GM12878 (cell line): ENCODE measurements around the gene ANKRD16. TPM values are rescaled to one million over a fixed set of nuclear protein-coding genes. Genes with fewer than 3 reads are reported as not detected.
A peak's percentile ranks its signal among the peaks of the same experiment; 100 is the strongest.

Experiments
- ATF7 ChIP-seq: fragments of 450-650 bp; IDR thresholded peaks from 2 replicates; pipeline ENCODE4 v1.6.1; 2016; ENCODE audit warnings: low read depth, mild to moderate bottlenecking
- BCLAF1 ChIP-seq: fragments of 450-650 bp; IDR thresholded peaks from 2 replicates; pipeline ENCODE4 v1.6.1; 2017; ENCODE audit warnings: antibody characterized with exemption, mild to moderate bottlenecking, moderate library complexity
- CREM ChIP-seq: IDR thresholded peaks from 2 replicates; pipeline ENCODE4 v1.6.1; 2014; ENCODE audit warnings: antibody characterized with exemption, low read depth
- CTCF ChIP-seq, 3 experiments: IDR thresholded peaks in 2 of 3; conservative IDR thresholded peaks in 1 of 3; 2 replicates each; pipeline ENCODE4 v1.5.1; 2011; ENCODE audit warnings: low read depth in 3 of 3, low read length in 3 of 3, mild to moderate bottlenecking in 3 of 3, control low read depth in 2 of 3, moderate library complexity in 2 of 3, inconsistent platforms in 1 of 3, mixed read lengths in 1 of 3; ENCODE audit not compliant: control insufficient read depth in 2 of 3, insufficient read depth in 1 of 3; ENCODE audit errors: extremely low read depth in 1 of 3
- GATAD2B ChIP-seq: fragments of 450-650 bp; conservative IDR thresholded peaks from 2 replicates; pipeline ENCODE4 v1.6.1; 2017; ENCODE audit warnings: low read depth, mild to moderate bottlenecking, moderate library complexity
- HCFC1 ChIP-seq: fragments of 150-350 bp; IDR thresholded peaks from 2 replicates; pipeline ENCODE4 v1.6.1; 2014; ENCODE audit warnings: low read length
- IKZF2 ChIP-seq, 2 experiments: fragments of 450-650 bp; IDR thresholded peaks; 2 replicates each; pipeline ENCODE4 v1.6.1; 2017; ENCODE audit warnings: mild to moderate bottlenecking in 2 of 2, moderate library complexity in 2 of 2
- IRF4 ChIP-seq: IDR thresholded peaks from 2 replicates; pipeline ENCODE4 v1.6.1; 2011; ENCODE audit warnings: low read depth, low read length
- IRF5 ChIP-seq: fragments of 450-650 bp; IDR thresholded peaks from 2 replicates; pipeline ENCODE4 v1.6.1; 2017; ENCODE audit warnings: borderline replicate concordance
- JUNB ChIP-seq: IDR thresholded peaks from 2 replicates; pipeline ENCODE4 v1.6.1; 2016; ENCODE audit warnings: antibody characterized with exemption, mild to moderate bottlenecking
- JUND ChIP-seq: IDR thresholded peaks from 2 replicates; pipeline ENCODE4 v1.6.1; 2012; ENCODE audit warnings: low read depth, mild to moderate bottlenecking, low read length, improper control_type of control experiment, moderate library complexity
- MTA2 ChIP-seq: fragments of 450-650 bp; IDR thresholded peaks from 2 replicates; pipeline ENCODE4 v1.6.1; 2016; ENCODE audit warnings: low read depth, mild to moderate bottlenecking, moderate library complexity
- NR2C2 ChIP-seq: IDR thresholded peaks from 2 replicates; pipeline ENCODE4 v1.6.1; 2011; ENCODE audit warnings: borderline replicate concordance, low read depth; ENCODE audit not compliant: control insufficient read depth, insufficient read length
- NR2F1 ChIP-seq: fragments of 450-650 bp; conservative IDR thresholded peaks from 2 replicates; pipeline ENCODE4 v1.6.1; 2017; ENCODE audit warnings: mild to moderate bottlenecking
- POLR2A ChIP-seq: IDR thresholded peaks from 2 replicates; pipeline ENCODE4 v1.6.1; 2011; ENCODE audit warnings: low read depth, mild to moderate bottlenecking, low read length
- PRDM15 ChIP-seq: fragments of 450-650 bp; formaldehyde crosslinking; IDR thresholded peaks from 2 replicates; pipeline ENCODE4 v1.4.0; 2020; ENCODE audit warnings: mild to moderate bottlenecking, moderate library complexity
- RAD51 ChIP-seq: fragments of 450-650 bp; IDR thresholded peaks from 2 replicates; pipeline ENCODE4 v1.6.1; 2016; ENCODE audit warnings: moderate library complexity, mild to moderate bottlenecking, inconsistent platforms
- RFX5 ChIP-seq: IDR thresholded peaks from 2 replicates; pipeline ENCODE4 v1.6.1; 2011; ENCODE audit warnings: low read depth, low read length, improper control_type of control experiment
- SIX5 ChIP-seq: IDR thresholded peaks from 2 replicates; pipeline ENCODE4 v1.6.1; 2011; ENCODE audit warnings: mild to moderate bottlenecking, low read depth, low read length, moderate library complexity; ENCODE audit not compliant: severe bottlenecking
- SMAD1 ChIP-seq: fragments of 450-650 bp; IDR thresholded peaks from 2 replicates; pipeline ENCODE4 v1.6.1; 2018; ENCODE audit warnings: mild to moderate bottlenecking, low read depth; ENCODE audit not compliant: partially characterized antibody
- SUZ12 ChIP-seq: fragments of 200-600 bp; sonication (generic); IDR thresholded peaks from one replicate; pipeline ENCODE4 v1.6.1; 2018; ENCODE audit warnings: antibody characterized with exemption, mild to moderate bottlenecking; ENCODE audit not compliant: unreplicated experiment
- ZBED1 ChIP-seq: IDR thresholded peaks from 2 replicates; pipeline ENCODE4 v1.6.1; 2016; ENCODE audit warnings: borderline replicate concordance
- polyA plus RNA-seq, 11 experiments: library from polyadenylated mRNA; depleted of rRNA in 4 of 11; unstranded in 6 of 11; stranded (reverse) in 5 of 11; fragments of >200 nt; fragmentation: Nextera tagmentation in 4 of 11; fragmentation: Illumina TruSeq in 1 of 11; extraction: Ambion mirVana in 4 of 11; extraction: Trizol in 1 of 11; gene quantifications; 1 replicate in 1 of 11; 2 replicates in 10 of 11; pipeline versions ENCODE4 v1.2.1 to v1.2.3, GENCODE V29; 2011 to 2016; ENCODE audit warnings: inconsistent platforms in 2 of 11, missing spikeins in 2 of 11, low read depth in 1 of 11
- total RNA-seq, 4 experiments: library from RNA; depleted of rRNA in 3 of 4; stranded (reverse); fragments of >200 nt in 3 of 4; fragmentation: Illumina TruSeq in 1 of 4; extraction: Trizol in 1 of 4; gene quantifications; 2 replicates each; pipeline versions ENCODE4 v1.2.1 to v1.2.3, GENCODE V29; 2013 to 2021

ANKRD16 gene
- total and polyA plus RNA-seq, 10 of the 15 experiments (the other 5 are each of a cell fraction or from before 2014, with no cell fraction given), result 0.57 to 13.6 (median 4.4) TPM

GRCh38 chr10:5813341-5814109 is 76.2 kb downstream of the ANKRD16 start, which contains the start of gene GDI2 (continued):
- TF ChIP-seq ZBED1 (no peak; the same call in 1 of the 2 replicates), POLR2A (peak; percentile 90), IRF5 (no peak), GATAD2B (peak; percentile 68), IRF4 (no peak), JUNB (no peak), CTCF (IDR thresholded peaks at IDR 0.05 in 2 of 3, conservative IDR thresholded peaks at IDR 0.05 in 1 of 3; ENCODE audit: control insufficient read depth in 2 of 3, extremely low read depth in 1 of 3, insufficient read depth in 1 of 3, low read depth in 3 of 3, low read length in 3 of 3) (no peak; a peak in 1 of 6 replicates), RAD51 (no peak), HCFC1 (no peak; the same call in 1 of the 2 replicates), BCLAF1 (no peak), CREM (peak; percentile 62), MTA2 (0 out of 2 replicates have a peak, but pooled peaks have one; percentile 17), PRDM15 (no peak), SIX5 (peak; percentile 15), JUND (no peak), IKZF2 (IDR thresholded peaks at IDR 0.05) (peak in 1 of 2 experiments; percentile 51; a peak in 2 of 4 replicates), SMAD1 (peak; percentile 61), RFX5 (no peak), SUZ12 (no peak), NR2C2 (no peak), NR2F1 (peak; percentile 73), ATF7 (no peak)
